ENCODE measurements around the gene BCAS1.

DNA sequence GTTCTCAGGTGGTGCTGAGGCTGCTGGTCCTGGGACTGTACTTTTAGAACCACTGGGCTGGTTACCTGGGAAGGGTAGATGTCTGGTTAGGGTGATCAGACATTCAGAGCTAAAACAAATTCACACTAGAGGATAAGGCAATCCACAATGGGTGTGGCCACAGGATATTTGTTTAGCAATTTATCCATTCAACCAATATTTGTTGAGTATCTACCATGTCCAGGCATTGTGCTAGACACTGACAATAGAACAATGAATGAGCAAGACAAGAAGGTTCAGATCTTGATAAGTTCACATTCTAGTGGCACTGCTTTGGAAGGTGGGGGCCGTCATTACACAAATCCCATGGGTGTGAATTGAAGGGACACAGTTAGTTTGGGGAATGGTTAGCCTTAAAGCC, 131.7 kb downstream of the BCAS1 start:
- TF ChIP-seq EZH2 (IDR thresholded peaks at IDR 0.05; ENCODE audit: borderline replicate concordance, low read length), result no peak
- TF ChIP-seq, protein P1, sequence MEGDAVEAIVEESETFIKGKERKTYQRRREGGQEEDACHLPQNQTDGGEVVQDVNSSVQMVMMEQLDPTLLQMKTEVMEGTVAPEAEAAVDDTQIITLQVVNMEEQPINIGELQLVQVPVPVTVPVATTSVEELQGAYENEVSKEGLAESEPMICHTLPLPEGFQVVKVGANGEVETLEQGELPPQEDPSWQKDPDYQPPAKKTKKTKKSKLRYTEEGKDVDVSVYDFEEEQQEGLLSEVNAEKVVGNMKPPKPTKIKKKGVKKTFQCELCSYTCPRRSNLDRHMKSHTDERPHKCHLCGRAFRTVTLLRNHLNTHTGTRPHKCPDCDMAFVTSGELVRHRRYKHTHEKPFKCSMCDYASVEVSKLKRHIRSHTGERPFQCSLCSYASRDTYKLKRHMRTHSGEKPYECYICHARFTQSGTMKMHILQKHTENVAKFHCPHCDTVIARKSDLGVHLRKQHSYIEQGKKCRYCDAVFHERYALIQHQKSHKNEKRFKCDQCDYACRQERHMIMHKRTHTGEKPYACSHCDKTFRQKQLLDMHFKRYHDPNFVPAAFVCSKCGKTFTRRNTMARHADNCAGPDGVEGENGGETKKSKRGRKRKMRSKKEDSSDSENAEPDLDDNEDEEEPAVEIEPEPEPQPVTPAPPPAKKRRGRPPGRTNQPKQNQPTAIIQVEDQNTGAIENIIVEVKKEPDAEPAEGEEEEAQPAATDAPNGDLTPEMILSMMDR (conservative IDR thresholded peaks at IDR 0.05 in 1 of 2, IDR thresholded peaks at IDR 0.05 in 1 of 2; ENCODE audit: extremely low read depth in 1 of 2, insufficient read depth in 1 of 2, low read depth in 1 of 2, low read length in 2 of 2), result no peak
